PC-9 (cell line): ENCODE results near the gene TBC1D24. TPM values are rescaled to one million over a fixed set of nuclear protein-coding genes. Genes with fewer than 3 reads are reported as not detected.
A peak's percentile ranks its signal among the peaks of the same experiment; 100 is the strongest.
"Not testable (repeated sequence)": the region's sequence is repeated elsewhere in the genome, so short reads cannot be mapped to it uniquely, and the experiment has no call there.

ENCODE experiments used
- BruUV-seq: library from RNA; stranded (reverse); fragments of 400-500 nt; replicated peaks from 2 replicates; lab custom pipeline; 2021; lab: Mats Ljungman, UMichigan
- CTCF ChIA-PET: fragments of 300-600 bp; sonication (Branson Sonifier 250); formaldehyde crosslinking; loops from one replicate; lab custom pipeline; 2022; ENCODE audit warnings: antibody characterized with exemption; lab: Charles Lee
- POLR2A ChIA-PET: fragments of 300-600 bp; sonication (Branson Sonifier 250); formaldehyde crosslinking; loops from one replicate; lab custom pipeline; 2022; ENCODE audit warnings: antibody characterized with exemption; ENCODE audit not compliant: unreplicated experiment; lab: Charles Lee
- DNase-seq, 2 experiments: peaks; one replicate each; pipeline versions ENCODE4 v3.0.0 to v3.0.0-alpha.2; 2015 to 2022; ENCODE audit warnings: mixed read lengths in 1 of 2
- H2AFZ ChIP-seq: fragments of 200-600 bp; sonication (generic); 2 replicates; pipeline ENCODE4 v1.8.1; 2017; ENCODE audit warnings: antibody characterized with exemption
- H3F3A ChIP-seq: fragments of 200-600 bp; sonication (generic); 2 replicates; pipeline ENCODE4 v1.8.1; 2017; ENCODE audit warnings: antibody characterized with exemption, mild to moderate bottlenecking, low read depth; ENCODE audit not compliant: insufficient read depth
- H3K27ac ChIP-seq: fragments of 200-600 bp; sonication (generic); 2 replicates; pipeline ENCODE4 v1.6.1; 2016; ENCODE audit warnings: mixed run types
- H3K27me3 ChIP-seq: fragments of 200-600 bp; sonication (generic); 2 replicates; pipeline ENCODE4 v1.6.1; 2016; ENCODE audit warnings: low read depth, mixed run types; ENCODE audit not compliant: insufficient read depth
- H3K36me3 ChIP-seq: fragments of 200-600 bp; sonication (generic); 2 replicates; pipeline ENCODE4 v1.6.1; 2016; ENCODE audit warnings: low read depth, mixed run types
- H3K4me1 ChIP-seq: fragments of 200-600 bp; sonication (generic); replicated peaks from 2 replicates; pipeline ENCODE4 v1.6.1; 2016; ENCODE audit warnings: mixed run types; ENCODE audit not compliant: insufficient read depth
- H3K4me2 ChIP-seq: fragments of 200-600 bp; sonication (generic); 2 replicates; pipeline ENCODE4 v1.6.1; 2017; ENCODE audit warnings: mixed run types
- H3K4me3 ChIP-seq: fragments of 200-600 bp; sonication (generic); 2 replicates; pipeline ENCODE4 v1.6.1; 2016; ENCODE audit warnings: mixed run types
- H3K79me2 ChIP-seq: fragments of 200-600 bp; sonication (generic); 2 replicates; pipeline ENCODE4 v1.6.1; 2017; ENCODE audit warnings: low read depth, mixed run types
- H3K9me2 ChIP-seq: fragments of 200-600 bp; sonication (generic); 2 replicates; pipeline ENCODE4 v1.8.1; 2017; ENCODE audit warnings: mild to moderate bottlenecking; ENCODE audit not compliant: insufficient read depth
- H3K9me3 ChIP-seq: fragments of 200-600 bp; sonication (generic); 2 replicates; pipeline ENCODE4 v1.8.1; 2016; ENCODE audit warnings: low read depth; ENCODE audit not compliant: insufficient read depth
- H4K20me1 ChIP-seq: fragments of 200-600 bp; sonication (generic); 2 replicates; pipeline ENCODE4 v1.8.1; 2017; ENCODE audit not compliant: insufficient read depth
- EZH2 ChIP-seq: fragments of 200-600 bp; sonication (generic); IDR thresholded peaks from 2 replicates; pipeline ENCODE4 v1.8.0; 2017; ENCODE audit warnings: antibody characterized with exemption, low read depth
- intact Hi-C: fragments of 100-400 bp; cut with micrococcal nuclease; formaldehyde crosslinking; loops from one replicate; pipeline ENCODE4 v1.10.0; 2022; ENCODE audit not compliant: unreplicated experiment
- total RNA-seq: library from RNA; stranded (reverse); gene quantifications from 2 replicates; pipeline ENCODE4 v1.2.3, GENCODE V29; 2021
- TF ChIP-seq, protein P1 (sequence below): fragments of 200-600 bp; sonication (generic); conservative IDR thresholded peaks from 2 replicates; pipeline ENCODE4 v1.6.1; 2017; ENCODE audit warnings: mixed run types, antibody characterized with exemption, mild to moderate bottlenecking, moderate library complexity

TBC1D24 gene
- total RNA-seq, 1 experiment from 2014 or later: 30.0 TPM

DNA sequence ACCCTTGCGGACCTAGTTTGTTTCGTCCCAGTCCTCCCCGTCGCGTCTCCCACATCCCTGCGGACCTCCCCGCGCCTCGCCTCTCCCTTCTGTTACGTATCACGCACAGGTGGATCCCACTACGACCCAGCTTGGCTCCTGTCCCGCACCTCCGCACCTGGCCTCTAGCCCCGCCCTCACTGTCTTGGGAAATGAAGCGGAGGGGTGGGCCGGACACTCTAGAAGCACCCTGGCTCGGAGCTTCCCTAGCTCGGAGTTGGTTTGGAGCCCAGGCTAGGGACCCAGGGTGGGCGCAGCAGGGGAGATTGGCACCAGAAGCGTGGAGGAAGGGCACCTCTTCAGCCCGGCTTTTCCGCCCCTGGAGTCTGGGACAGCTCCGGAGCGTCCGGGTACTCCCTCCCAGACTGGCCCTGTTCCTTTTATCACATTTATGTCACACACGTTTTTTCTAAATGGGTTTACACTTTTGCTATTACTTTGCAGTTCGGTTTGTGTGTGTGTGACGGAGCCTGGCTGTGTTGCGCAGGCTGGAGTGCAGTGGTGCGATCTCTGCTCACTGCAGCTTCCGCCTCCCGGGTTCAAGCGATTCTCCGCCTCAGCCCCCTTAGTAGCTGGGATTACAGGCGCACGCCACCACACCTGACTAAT lies 57.7 kb downstream of the TBC1D24 start:
- Histone ChIP-seq H4K20me1 (no peaks in the 10 kb centered on the region), H3K4me3 (peak overlapping the region; percentile 57), H3K9me3 (no peaks in the 10 kb centered on the region), H2AFZ (peak overlapping the region; percentile 78), H3K79me2 (no peaks in the 10 kb centered on the region), H3K4me1 (peaks cover 18% of the 10 kb centered on the region; the same call in 1 of the 2 replicates), H3K27ac (peak overlapping the region; percentile 33), H3K36me3 (no peaks in the 10 kb centered on the region), H3K4me2 (peak overlapping the region; percentile 85), H3K9me2 (no peaks in the 10 kb centered on the region), H3F3A (peaks cover 34% of the 10 kb centered on the region), H3K27me3 (no peaks in the 10 kb centered on the region)
- TF ChIP-seq EZH2: no peak
- TF ChIP-seq, protein P1, sequence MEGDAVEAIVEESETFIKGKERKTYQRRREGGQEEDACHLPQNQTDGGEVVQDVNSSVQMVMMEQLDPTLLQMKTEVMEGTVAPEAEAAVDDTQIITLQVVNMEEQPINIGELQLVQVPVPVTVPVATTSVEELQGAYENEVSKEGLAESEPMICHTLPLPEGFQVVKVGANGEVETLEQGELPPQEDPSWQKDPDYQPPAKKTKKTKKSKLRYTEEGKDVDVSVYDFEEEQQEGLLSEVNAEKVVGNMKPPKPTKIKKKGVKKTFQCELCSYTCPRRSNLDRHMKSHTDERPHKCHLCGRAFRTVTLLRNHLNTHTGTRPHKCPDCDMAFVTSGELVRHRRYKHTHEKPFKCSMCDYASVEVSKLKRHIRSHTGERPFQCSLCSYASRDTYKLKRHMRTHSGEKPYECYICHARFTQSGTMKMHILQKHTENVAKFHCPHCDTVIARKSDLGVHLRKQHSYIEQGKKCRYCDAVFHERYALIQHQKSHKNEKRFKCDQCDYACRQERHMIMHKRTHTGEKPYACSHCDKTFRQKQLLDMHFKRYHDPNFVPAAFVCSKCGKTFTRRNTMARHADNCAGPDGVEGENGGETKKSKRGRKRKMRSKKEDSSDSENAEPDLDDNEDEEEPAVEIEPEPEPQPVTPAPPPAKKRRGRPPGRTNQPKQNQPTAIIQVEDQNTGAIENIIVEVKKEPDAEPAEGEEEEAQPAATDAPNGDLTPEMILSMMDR: no peak
- ChIA-PET POLR2A (interaction anchor here (0.6 to 0.8 kb wide), 4 partner anchors 59 to 373 kb away, joined by 3 to 18 read pairs (median 16); partner anchors contain the start of genes E4F1 and PGP), CTCF (interaction anchor here (0.5 to 0.6 kb wide), 2 partner anchors 123 to 1248 kb away, joined by 4 to 5 read pairs; no protein-coding TSS in a partner anchor)
- intact Hi-C loops: no loop called here
- DNase-seq: peak; percentile 48 to 85
- BruUV-seq: no TSS peak

DNA sequence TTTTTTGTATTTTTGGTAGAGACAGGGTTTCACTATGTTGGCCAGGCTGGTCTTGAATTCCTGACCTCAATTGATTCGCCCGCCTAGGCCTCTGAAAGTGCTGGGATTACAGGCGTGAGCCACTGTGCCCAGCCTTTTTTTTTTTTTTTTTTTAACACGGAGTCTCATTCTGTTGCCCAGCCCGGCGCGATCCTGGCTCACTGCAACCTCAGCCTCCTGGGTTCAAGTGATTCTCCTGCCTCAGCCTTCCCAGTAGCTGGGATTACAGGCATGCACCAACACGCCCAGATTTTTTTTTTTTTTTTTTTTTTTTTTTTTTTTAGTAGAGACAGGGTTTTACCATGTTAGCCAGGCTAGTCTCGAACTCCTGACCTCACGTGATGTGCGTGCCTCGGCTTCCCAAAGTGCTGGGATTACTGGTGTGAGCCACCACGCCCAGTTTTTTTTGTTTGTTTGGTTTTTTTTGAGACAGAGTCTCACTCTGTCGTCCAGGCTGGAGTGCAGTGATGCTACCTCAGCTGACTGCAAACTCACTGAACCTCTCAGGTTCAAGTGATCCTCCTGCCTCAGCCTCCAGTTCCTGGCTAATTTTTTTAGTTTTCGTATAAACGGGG lies 58.3 kb downstream of the TBC1D24 start:
- Histone ChIP-seq H2AFZ (peak overlapping the region; percentile 78), H3K4me3 (peak overlapping the region; percentile 57; the same call in 1 of the 2 replicates), H3K4me1 (peaks cover 18% of the 10 kb centered on the region; the same call in 1 of the 2 replicates), H3K27ac (peak overlapping the region; percentile 33; the same call in 1 of the 2 replicates), H3F3A (peaks cover 34% of the 10 kb centered on the region), H3K4me2 (peak overlapping the region; percentile 85)
- H3K9me2 ChIP-seq, H3K27me3 ChIP-seq, H3K36me3 ChIP-seq, H3K79me2 ChIP-seq, intact Hi-C loops, H4K20me1 ChIP-seq, H3K9me3 ChIP-seq: not testable (repeated sequence)
- TSS peak; percentile 20 for BruUV-seq
- ChIA-PET POLR2A (interaction anchor here (0.7 to 0.8 kb wide), 4 partner anchors 35 to 319 kb away, joined by 8 to 18 read pairs (median 16); partner anchors contain the start of genes E4F1 and PGP), CTCF (interaction anchor here (0.6 kb wide), 1 partner anchor 1249 kb away, joined by 4 read pairs; no protein-coding TSS in a partner anchor)
- DNase-seq: peak in 1 of 2 experiments; percentile 36

- CTCF ChIA-PET: no interaction called here
- H3K79me2 ChIP-seq: peaks cover 5% of the 10 kb centered on the region
- no peaks in the 10 kb centered on the region for H3K9me2 ChIP-seq
- no peaks in the 10 kb centered on the region for H4K20me1 ChIP-seq
- H3K4me1 ChIP-seq: peaks cover 18% of the 10 kb centered on the region; the same call in 1 of the 2 replicates
- no peak overlapping the region for H3K4me3 ChIP-seq
- H3K27ac ChIP-seq: no peak overlapping the region
- no peak overlapping the region for H2AFZ ChIP-seq
- POLR2A ChIA-PET: interaction anchor here (0.8 kb wide), 1 partner anchor 36 kb away, joined by 8 read pairs; no protein-coding TSS in a partner anchor
- peaks cover 34% of the 10 kb centered on the region for H3F3A ChIP-seq
- DNase-seq: no peak
- H3K36me3 ChIP-seq: no peaks in the 10 kb centered on the region
- H3K4me2 ChIP-seq: no peak overlapping the region
- H3K27me3 ChIP-seq: no peaks in the 10 kb centered on the region
- intact Hi-C loops: no loop called here
- no TSS peak for BruUV-seq
- H3K9me3 ChIP-seq: no peaks in the 10 kb centered on the region
- TF ChIP-seq, protein P1: no peak
- no peak for TF ChIP-seq EZH2
Observed at GRCh38 chr16:2533912-2534311, 59.0 kb downstream of the TBC1D24 start.

DNA sequence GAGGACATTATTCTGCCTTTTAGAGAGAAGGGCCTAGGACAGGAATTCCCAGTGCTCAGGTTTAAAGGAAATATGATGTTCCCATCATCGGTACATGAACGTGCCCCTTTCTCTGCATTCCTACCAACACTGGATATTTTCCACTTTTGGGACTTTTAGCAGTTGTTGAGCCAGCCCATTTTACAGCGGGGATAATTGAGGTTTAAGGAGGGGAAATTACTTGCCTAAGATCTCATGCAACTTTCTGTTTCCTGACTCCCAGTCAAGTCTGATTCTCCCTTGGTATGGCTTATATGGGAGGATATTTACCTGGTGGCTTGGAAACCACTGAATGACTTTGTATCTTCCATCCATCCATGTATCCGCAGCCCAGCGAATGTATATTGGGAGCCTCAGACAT lies 59.4 kb downstream of the TBC1D24 start:
- H3K79me2 ChIP-seq, H3K27ac ChIP-seq, H3K9me3 ChIP-seq, intact Hi-C loops, DNase-seq, H3K9me2 ChIP-seq, H3K4me2 ChIP-seq, H4K20me1 ChIP-seq, H2AFZ ChIP-seq, BruUV-seq, H3K4me3 ChIP-seq, H3K36me3 ChIP-seq, H3K27me3 ChIP-seq, CTCF ChIA-PET: not testable (repeated sequence)
- peaks cover 21% of the 10 kb centered on the region; the same call in 1 of the 2 replicates for H3K4me1 ChIP-seq
- POLR2A ChIA-PET: interaction anchor here (0.8 kb wide), 1 partner anchor 36 kb away, joined by 8 read pairs; no protein-coding TSS in a partner anchor
- H3F3A ChIP-seq: peaks cover 34% of the 10 kb centered on the region
